NCI-H187 treated with DMSO at 0.1 percent for 48 hours (cell line): ENCODE data around the gene PADI6.
"Not testable (repeated sequence)": the region's sequence is repeated elsewhere in the genome, so short reads cannot be mapped to it uniquely, and the experiment has no call there.

Source experiments
- DNase-seq: peaks from one replicate; lab custom pipeline; 2025; lab: John Stamatoyannopoulos, UW

PADI6 gene

GRCh38 chr1:17371896-17372295 lies at the start of gene PADI6:
PADI6 (plus strand) TSS chr1:17372196; CDS start chr1:17372246, 50 bp downstream.
- no peak for DNase-seq

GRCh38 chr1:17328855-17329254 lies 43.1 kb upstream of the PADI6 start:
- DNase-seq: no peak

GRCh38 chr1:17329610-17330009 lies 42.4 kb upstream of the PADI6 start:
- DNase-seq: no peak

- no peak for DNase-seq
Observed at GRCh38 chr1:17330856-17331255, 41.1 kb upstream of the PADI6 start.

GRCh38 chr1:17333081-17333480 lies 38.9 kb upstream of the PADI6 start:
- no peak for DNase-seq

GRCh38 chr1:17335821-17336710 lies 35.9 kb upstream of the PADI6 start:
- no peak for DNase-seq

- DNase-seq: no peak
Observed at GRCh38 chr1:17338706-17339493, 33.1 kb upstream of the PADI6 start.

GRCh38 chr1:17339521-17339920 lies 32.5 kb upstream of the PADI6 start:
- DNase-seq: no peak

GRCh38 chr1:17340358-17340757 lies 31.6 kb upstream of the PADI6 start:
- no peak for DNase-seq

- no peak for DNase-seq
Observed at GRCh38 chr1:17342014-17342441, 30.0 kb upstream of the PADI6 start.

- DNase-seq: not testable (repeated sequence)
Observed at GRCh38 chr1:17345506-17345905, 26.5 kb upstream of the PADI6 start.

- no peak for DNase-seq
Observed at GRCh38 chr1:17346046-17346789, 25.8 kb upstream of the PADI6 start.

GRCh38 chr1:17347769-17348592 lies 24.0 kb upstream of the PADI6 start:
- no peak for DNase-seq

GRCh38 chr1:17348593-17349234 lies 23.3 kb upstream of the PADI6 start:
- no peak for DNase-seq

- no peak for DNase-seq
Observed at GRCh38 chr1:17350083-17350482, 21.9 kb upstream of the PADI6 start.

GRCh38 chr1:17350928-17351446 lies 21.0 kb upstream of the PADI6 start:
- DNase-seq: no peak

- DNase-seq: no peak
Observed at GRCh38 chr1:17351598-17352324, 20.2 kb upstream of the PADI6 start.

GRCh38 chr1:17352419-17352909 lies 19.5 kb upstream of the PADI6 start:
- DNase-seq: no peak

GRCh38 chr1:17355898-17356297 lies 16.1 kb upstream of the PADI6 start:
- DNase-seq: no peak
